ENCODE data around the gene C12orf43.
"Not testable (repeated sequence)": the region's sequence is repeated elsewhere in the genome, so short reads cannot be mapped to it uniquely, and the experiment has no call there.

Gene C12orf43, protein sequence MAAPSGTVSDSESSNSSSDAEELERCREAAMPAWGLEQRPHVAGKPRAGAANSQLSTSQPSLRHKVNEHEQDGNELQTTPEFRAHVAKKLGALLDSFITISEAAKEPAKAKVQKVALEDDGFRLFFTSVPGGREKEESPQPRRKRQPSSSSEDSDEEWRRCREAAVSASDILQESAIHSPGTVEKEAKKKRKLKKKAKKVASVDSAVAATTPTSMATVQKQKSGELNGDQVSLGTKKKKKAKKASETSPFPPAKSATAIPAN
- total RNA-seq, result 22.8 to 44.0 (median 25.9) reads per million in 3 experiments

DNA sequence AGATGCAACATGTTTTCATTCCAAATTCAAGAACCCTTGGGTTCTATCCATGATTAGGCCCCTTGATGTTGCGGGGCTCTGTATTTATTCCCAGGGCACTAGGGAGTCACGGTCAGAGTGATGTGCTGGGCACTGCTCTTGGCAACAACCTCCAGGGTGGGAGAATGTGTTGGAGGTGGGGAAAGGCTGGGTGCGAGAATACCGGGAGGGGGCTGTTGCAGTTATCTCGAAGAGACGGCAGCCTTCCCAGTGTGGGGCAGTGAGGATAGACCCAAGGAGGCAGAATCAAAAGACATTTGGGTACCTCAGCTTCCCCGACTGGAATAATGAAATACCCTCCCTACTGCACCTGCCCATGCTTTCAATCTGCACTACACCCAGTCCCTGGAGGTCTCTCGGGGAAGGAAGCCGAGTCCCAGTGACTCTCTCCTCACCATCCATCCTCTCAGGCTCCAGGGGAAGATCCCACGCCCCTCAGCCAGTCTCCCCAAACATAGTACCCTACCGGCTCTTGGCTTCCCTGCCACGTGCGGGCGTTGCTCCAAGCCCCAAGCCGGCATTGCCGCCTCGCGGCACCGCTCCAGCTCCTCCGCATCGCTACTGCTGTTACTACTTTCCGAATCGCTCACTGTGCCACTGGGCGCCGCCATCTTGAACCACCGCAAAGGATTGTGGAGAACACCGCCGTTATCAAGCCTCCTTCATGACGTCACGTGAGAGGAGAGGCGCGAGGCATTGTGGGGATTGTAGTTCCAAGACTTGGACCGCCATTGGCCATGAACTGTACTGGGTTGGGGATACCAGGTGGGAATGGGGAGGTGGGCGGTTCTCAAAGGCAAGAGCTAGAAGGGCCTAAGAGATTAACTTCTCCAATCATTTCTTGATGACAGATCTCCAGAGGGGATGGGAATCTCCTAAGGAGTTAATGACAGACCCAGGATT, at the start of gene C12orf43:
Gene C12orf43 (minus strand): TSS at position 663 of the 942 bp plus-strand sequence. CDS start 13 bp downstream, at position 650.
- DNase-seq, result peak; percentile 87

DNA sequence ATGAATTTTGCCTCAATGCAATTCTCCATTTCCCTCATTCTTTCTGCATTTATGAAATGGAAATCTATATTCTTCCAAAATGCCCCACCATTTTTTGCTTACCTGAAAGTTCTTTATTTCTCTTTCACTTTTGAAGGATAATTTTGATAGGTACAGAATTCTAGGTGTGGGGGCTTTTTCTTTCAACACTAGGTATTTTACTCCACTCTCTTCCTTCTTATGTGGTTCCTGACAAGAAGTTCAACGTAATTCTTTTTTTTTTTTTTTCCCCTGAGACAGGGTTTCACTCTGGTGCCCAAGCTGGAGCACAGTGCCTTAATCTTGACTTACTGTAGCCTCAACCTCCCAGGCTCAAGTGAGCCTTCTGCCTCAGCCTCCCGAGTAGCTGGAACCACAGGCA, 49.1 kb upstream of the C12orf43 start:
- no peak for DNase-seq

DNA sequence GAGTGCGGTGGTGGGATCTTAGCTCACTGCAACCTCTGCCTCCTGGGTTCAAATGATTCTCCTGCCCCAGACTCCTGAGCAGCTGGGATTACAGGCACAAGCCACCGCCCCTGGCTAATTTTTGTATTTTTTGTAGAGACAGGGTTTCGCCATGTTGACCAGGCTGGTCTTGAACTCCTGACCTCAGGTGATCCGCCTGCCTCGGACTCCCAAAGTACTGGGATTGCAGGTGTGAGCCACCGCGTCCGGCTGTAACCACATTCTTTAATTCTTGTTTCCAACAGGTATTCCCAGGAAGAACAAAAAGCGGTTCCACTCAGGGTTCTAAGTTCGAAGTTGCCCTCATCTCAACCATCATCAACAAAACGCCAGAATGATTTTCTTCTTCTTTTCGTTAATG, 48.3 kb upstream of the C12orf43 start:
- DNase-seq, result not testable (repeated sequence)

DNA sequence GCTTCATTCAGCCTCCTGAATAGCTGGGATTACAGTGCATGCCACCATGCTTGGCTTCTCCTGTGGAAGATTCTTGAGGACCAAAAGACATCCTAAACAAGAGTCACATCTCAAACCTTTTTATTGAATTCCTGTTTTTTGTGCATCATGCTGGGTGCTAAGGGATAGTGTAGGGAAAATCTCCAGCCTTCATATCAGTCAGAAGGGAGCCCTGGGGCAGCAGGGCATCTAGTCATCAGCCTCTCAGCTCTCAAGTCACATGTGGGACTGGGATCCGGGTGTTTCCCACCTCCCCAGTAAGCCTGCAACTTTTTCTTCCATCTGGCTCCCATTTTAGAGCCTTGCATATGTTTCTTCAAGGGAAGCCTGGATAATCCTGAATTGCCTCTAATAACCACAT, 47.8 kb upstream of the C12orf43 start:
- DNase-seq, result no peak

DNA sequence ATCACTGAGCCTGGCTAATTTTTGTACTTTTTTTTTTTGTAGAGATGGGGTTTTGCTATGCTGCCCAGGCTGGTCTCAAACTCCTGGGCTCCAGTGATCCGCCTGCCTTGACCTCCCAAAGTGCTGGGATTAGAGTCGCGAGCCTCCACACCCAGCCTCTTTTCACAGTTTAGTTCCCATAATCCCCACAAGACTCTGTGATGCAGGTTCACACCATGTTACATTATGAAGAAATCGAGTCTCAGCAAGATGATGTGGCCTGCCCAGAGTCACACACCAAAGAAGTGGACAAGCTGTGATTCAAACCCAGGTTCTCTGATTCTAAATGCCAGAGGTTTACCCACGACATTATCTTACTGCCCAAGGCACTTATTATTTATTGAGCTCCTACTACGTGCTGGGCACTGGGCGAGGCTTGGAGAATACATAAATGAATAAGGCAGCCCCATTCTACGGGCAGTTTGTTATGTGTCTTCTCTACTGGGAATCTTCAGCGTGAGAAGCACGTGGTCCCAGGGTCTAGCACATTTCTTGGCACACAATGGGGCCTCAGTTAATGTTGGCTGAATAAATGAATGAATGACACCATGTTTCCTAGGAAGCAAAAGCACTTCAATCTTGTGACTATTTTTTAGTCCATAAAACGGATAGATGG, 46.2 kb upstream of the C12orf43 start:
- DNase-seq, result no peak

DNA sequence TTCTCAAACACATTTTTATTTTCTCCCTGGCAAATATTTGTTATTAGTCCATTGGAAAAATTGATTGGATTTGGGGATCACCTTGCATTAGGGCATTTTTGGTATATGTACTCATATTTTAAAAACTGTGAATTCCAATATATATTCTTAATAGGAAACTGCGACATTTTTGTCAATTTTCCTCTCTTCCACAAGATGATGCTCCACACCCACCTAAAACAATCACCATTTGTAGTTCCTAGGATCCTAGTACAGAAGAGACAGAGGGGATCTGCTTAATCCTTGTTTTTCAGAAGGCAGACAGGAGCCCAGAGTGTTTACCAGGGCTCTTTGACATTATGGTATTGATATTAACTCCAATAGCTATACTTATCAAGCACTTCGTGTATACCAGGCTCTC, 45.5 kb upstream of the C12orf43 start:
- DNase-seq, result no peak

DNA sequence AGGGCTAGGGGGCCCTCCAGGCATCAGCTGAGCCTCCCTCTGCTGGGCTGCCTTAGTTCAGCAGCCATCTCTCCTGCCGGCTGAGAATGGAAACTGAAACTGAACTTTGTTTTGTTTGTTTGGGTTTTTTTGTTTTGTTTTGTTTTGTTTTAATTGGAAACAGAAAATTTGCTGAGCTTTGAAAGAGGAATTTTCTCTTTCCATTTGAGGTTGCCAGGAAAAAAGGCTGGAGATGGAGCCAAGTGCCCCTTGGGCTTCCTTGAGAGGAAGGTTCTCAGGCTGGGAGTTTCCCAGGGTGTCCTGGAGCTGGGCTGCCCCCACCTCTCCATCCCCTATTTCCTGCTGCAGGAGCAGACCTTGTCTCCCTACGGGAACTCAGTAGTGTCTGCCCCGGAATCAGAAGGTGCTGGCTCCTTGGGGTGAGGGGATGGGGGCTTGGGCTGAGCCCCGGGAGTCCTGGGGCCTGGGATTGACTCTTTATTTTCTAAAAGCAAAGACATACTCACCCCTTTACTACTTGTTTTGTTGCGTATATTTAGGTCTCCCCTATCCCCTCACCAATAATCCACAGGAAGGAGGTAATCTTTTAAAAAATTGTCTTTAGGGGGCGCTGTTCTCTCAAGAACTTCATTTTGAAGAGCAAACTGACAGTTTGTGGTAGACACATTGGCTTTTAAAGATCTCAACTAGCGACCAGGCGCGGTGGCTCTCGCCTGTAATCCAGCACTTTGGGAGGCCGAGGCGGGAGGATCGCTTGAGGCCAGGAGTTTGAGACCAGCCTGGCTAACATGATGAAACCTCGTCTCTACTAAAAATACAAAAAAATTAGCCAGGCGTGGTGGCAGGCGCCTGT, 44.1 kb upstream of the C12orf43 start:
- peak; percentile 64 for DNase-seq

DNA sequence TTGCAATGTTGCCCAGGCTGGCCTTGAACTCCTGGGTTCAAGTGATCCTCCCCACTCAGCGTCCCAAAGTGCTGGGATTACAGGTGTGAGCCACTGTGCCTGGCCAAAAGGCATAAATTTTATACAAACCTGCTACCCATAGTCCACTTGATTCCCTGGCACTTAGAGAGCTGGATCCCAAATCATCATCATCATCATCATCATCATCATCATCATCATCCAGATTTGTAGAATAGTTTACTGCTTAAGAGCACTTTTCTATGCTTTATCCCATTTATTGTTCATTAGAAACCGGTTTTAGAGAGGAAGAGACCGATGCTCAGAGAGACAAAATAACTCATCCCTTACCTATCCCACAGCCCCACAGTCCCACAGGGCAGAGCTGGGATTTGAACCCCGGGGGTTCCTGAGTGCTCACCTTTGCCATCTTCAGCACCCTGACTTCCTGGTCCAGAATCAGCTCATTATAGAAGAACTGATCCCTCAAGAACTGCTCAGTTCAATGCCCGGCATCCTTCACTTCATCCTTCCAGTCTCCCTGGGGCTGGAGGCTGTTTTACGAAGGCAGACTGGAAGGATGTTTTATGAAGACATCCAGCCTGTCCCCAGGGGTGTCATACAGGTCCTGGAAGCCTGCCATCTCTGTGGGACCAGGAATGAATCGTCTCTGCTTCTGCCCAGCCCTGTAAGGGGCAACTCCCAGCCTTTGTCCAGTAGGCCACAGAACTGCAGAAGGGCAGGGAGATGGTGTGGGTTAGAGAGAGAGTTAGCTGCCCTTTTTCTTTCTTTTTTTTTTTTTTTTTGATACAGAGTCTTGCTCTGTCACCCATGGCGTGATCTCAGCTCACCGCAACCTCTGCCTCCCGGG, 43.0 kb upstream of the C12orf43 start:
- no peak for DNase-seq

DNA sequence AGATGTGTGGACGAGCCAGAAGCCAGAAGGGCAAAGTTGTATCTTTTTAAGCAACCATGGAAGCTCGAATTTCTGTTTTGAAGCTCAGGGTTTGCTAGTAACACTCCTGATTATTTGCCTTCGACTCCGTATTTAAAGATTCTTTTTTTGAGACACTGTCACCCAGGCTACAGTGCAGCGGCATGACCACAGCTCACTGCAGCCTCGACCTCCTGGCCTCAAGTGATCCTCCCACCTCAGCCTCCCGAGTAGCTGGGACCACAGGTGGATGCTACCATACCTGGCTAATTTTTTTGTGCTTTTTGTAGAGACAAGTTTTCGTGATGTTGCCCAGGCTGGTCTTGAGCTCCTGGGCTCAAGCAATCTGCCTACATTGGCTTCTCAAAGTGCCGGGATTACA, 41.5 kb upstream of the C12orf43 start:
- DNase-seq, result no peak

DNA sequence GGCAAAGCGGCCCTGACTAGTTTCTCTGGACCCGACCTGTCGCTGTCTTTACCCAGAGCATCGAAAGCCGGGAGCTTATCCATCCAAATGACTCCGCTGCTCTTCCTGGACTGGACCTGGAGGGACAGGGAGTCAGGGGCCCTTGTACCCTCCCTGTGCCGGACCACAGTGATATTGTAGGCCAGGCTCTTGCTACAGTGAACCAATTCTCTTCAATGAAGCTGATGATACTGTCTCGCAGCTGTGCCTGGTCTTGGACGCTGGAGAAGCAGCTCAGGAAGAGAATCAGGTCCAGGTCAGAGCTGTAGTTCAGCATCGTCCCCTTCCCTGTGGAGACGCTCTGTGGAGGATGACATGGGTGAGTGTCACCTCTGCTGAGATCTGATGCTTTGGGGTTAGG, 37.4 kb upstream of the C12orf43 start:
- DNase-seq, result no peak

DNA sequence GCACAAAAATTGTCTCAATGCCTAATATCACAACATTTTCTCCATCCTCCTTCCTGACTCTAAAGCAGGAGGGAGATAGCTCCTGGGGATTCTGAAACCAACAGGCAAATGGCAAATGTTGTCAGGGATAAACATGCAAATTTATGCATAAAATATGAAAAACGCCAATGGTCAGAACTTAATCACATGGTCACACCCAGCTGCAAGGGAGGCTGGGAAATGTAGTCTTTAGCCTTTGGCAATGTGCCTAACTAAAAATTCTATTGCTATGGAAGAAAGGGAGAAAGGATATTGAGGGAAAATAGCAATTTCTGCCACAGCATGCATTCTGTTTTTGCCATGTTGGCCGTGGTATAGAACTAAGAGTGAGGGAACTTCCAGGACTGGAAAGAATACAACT, 34.4 kb upstream of the C12orf43 start:
- no peak for DNase-seq

DNA sequence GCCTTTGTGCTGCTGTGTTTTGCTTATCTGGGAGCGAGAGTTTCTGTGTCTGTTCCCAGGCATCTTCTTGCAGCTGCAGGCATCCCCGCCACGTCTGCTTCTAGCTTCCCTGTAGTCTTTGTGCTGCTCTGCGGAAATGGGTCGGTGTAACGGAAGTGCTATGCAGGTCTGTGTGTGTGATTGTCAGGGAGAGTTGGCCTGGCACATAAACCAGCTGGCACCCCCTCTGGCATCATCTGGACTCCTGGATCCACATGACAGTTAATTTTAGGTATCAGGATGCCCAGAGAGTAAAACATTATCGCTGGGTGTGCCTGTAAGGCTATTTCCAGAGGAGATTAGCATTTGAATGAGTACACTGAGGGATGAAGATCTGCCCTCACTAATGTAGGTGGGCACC, 32.2 kb upstream of the C12orf43 start:
- no peak for DNase-seq

DNA sequence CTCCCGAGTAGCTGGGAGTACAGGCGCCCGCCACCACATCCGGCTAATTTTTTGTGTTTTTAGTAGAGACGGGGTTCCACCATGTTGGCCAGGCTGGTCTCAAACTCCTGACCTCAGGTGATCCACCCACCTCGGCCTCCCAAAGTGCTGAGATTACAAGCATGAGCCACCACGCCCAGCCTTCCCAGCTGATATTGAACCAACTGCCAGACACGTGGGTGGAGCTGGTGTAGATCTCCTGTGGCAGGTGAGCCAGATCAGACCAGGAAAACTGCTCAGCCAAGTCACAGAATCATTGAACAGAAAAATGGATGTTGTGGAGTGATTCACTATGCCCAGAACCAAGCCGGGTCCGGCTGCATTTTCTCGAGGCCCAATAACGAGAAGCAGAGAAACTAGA, 31.1 kb upstream of the C12orf43 start:
- DNase-seq, result not testable (repeated sequence)

DNA sequence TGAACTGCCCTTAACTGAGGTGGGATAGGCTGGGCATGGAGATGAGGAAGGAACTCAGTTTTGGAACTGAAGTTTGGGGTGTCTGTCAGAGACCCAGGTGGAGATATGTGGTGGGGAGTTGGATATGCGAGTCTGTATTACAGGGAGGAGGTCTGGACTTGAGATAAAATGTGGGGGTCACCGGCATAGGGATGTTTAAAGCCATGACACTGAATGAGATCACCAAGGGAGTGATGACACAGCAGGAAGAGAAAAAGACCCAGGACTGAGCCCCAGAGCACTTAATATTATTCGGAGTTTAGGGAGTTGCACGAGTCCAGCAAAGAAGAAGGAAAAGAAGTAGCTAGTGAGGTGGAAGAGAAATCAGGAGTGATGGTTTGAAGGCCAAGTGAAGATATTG, 26.8 kb upstream of the C12orf43 start:
- no peak for DNase-seq

DNA sequence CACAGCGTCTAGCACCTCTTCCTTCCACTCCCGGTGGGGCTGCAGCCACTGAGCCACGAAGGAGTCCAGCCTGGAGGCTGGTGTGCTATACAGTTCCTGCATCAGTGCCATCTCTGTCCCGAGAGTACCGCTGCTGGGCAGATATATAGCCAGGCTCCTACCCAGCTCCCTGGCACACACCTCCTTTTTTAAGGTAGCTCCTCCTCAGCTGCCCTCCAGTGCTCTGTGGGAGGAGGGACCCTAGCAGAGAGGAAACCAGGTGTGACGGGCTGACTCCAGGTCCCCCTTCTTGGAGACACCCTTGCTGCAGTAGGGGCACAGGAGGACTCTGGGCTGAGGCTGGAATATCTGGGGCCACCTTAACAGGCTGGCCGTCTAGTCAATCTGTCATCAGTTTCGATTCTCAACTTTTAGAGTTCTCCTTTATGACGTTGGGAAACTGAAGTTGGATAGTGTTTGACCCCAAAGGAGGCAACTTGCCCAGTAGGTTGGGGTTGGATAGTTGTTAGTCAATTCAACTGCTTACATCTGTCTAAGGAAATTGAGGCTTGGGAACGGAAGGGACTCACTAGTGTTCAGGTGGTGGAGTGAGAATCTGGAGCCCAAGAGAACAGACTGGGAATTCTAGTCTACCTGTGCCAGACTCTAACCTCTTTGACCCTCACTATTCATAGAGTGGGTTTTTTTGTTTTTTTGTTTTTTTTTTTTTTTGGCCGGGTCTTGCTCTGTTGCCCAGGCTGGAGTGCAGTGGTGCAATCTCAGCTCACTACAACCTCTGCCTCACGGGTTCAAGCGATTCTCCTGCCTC, 22.8 kb upstream of the C12orf43 start, which contains the start of gene OASL:
Gene OASL (minus strand): TSS at position 386 of the 808 bp plus-strand sequence. CDS start 275 bp downstream, at position 111.
- DNase-seq, result peak; percentile 63

DNA sequence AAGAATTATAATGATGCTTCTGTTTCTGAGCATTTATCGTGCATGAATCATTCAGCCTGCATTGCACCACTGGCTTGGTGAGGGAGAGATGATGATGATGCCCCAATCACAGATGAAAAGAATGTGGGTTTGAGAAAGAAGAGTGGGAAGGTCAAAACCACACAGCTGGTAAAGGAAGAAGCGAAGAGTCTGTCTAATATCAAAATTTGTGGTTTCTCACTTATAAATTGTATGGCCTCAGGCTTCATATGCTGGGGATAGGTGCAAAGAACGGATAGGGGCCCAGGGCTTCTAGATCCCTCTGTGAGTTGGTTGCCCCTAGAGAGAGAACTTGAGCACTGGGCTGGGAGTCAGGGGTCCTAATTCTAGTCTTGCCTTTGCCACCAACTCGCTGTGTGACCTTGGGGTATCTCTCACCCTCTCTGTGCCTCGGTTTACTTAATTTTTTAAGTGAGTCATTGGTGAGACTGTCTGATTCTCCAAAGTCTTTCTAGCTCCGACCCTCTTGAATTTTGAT, 20.6 kb upstream of the C12orf43 start:
- DNase-seq, result no peak

DNA sequence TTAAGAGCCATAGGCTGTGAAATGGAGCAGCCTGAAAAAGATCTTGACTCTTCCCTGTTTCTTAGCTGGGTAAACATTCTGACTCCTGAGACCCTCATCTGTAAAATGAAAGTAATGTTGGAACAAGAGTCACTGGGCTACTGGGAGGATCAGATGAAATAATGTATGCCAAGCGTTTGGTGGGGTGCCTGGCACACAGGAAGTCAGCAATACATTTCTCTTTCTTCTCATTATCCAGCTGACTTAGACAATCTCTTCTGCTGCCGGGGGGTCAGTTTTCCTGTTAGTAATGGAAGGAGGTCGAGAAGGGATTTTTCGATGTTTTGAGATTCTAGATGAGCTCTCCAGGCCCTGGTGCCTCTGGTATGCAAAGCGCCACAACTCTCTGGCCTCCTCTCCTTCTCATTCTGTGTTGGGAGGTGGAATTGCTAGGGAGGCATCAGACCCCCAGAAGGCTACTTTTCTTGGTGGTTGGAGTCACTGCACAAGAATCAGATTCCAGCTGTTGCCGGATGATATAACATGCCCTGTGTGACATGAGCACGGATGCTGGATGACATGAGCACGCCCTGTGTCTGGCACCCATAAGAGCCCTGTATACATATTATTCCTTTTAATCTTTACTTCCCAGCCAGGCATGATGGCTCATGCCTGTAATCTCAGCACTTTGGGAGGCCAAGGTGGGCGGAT, 18.5 kb upstream of the C12orf43 start:
- DNase-seq, result no peak

DNA sequence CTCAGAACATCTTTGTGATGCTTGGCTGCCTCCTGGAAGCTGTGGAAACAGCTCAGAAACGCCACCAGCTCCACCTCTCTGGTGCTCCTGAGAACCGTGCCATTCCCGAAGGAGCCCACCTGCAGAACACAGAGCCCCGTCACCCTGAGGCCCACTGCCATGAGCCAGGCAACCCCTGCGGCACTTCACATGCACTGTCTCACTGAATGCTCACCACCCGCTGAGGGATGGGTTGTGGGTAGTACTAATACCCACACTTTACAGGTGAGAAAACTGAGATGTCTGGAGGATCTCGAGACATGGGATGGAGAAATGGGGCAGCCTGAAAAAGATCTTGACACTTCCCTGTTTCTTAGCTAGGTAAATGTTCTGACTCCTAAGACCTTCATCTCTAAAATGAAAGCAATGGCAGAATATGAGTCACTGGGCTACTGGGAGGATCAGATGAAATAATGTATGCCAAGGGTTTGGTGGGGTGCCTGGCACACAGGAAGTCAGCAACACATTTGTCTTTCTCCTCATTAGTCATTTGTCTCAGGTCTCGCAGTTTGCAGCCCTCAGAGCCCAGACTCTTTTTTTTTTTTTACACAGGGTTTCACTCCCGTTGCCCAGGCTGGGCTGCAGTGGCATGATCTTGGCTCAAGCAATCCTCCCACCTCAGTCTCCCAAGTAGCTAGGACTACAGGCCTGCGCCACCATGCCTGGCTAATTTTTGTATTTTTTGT, 17.5 kb upstream of the C12orf43 start:
- peak; percentile 74 for DNase-seq

All from central memory CD4-positive, alpha-beta T cell (primary cell).